K562 (cell line): ENCODE data around the gene NXF1. TPM values are rescaled to one million over a fixed set of nuclear protein-coding genes. Genes with fewer than 3 reads are reported as not detected.
A peak's percentile ranks its signal among the peaks of the same experiment; 100 is the strongest.

Experiments
- GTF2E2 ChIP-seq: fragments of 200-800 bp; sonication (Bioruptor generic); IDR thresholded peaks from 2 replicates; pipeline ENCODE4 v1.6.1; 2016; ENCODE audit warnings: missing genetic modification characterization, missing compliant biosample characterization
- KAT7 ChIP-seq: sonication (generic); formaldehyde crosslinking; IDR thresholded peaks from 2 replicates; pipeline ENCODE4 v1.8.0; 2022; ENCODE audit warnings: missing genetic modification reagents, mild to moderate bottlenecking, borderline replicate concordance
- L3MBTL2 ChIP-seq: fragments of 450-650 bp; IDR thresholded peaks from 2 replicates; pipeline ENCODE4 v1.6.1; 2016; ENCODE audit warnings: mild to moderate bottlenecking, moderate library complexity
- MAZ ChIP-seq, 2 experiments: fragments of 450-650 bp in 1 of 2; sonication (generic) in 1 of 2; formaldehyde crosslinking; IDR thresholded peaks in 1 of 2; conservative IDR thresholded peaks in 1 of 2; 2 replicates each; pipeline versions ENCODE4 v1.4.0 to v1.5.0; 2020; ENCODE audit warnings: mild to moderate bottlenecking in 1 of 2, missing genetic modification reagents in 1 of 2
- PML ChIP-seq: IDR thresholded peaks from 2 replicates; pipeline ENCODE4 v1.6.1; 2012; ENCODE audit warnings: low read length, inconsistent platforms
- RBM34 ChIP-seq: fragments of 200-400 bp; formaldehyde crosslinking; IDR thresholded peaks from 2 replicates; pipeline ENCODE4 v1.6.1; 2018; ENCODE audit warnings: low read length, borderline replicate concordance; ENCODE audit not compliant: insufficient read depth
- SIRT6 ChIP-seq: IDR thresholded peaks from one replicate; pipeline ENCODE4 v1.6.1; 2012; ENCODE audit warnings: low read depth, mild to moderate bottlenecking, control low read depth, inconsistent platforms, low read length, moderate library complexity
- TCF7 ChIP-seq: sonication (generic); IDR thresholded peaks from 2 replicates; pipeline ENCODE4 v1.6.1; 2016; ENCODE audit warnings: antibody characterized with exemption, borderline replicate concordance
- ZNF707 ChIP-seq: fragments of 250-450 bp; sonication (Bioruptor Pico); conservative IDR thresholded peaks from 2 replicates; pipeline ENCODE4 v1.8.0; 2022; ENCODE audit warnings: inconsistent platforms, mild to moderate bottlenecking, moderate library complexity
- polyA plus RNA-seq, 8 experiments: library from polyadenylated mRNA; depleted of rRNA in 4 of 8; stranded (reverse) in 5 of 8; unstranded in 3 of 8; fragments of >200 nt; fragmentation: Nextera tagmentation in 2 of 8; fragmentation: Illumina TruSeq in 1 of 8; extraction: Ambion mirVana in 2 of 8; extraction: Trizol in 1 of 8; gene quantifications; 2 replicates each; pipeline versions ENCODE4 v1.2.1 to v1.2.3, GENCODE V29; 2011 to 2014; ENCODE audit warnings: inconsistent platforms in 1 of 8, missing spikeins in 1 of 8
- total RNA-seq, 7 experiments: library from RNA; depleted of rRNA in 6 of 7; stranded (reverse); fragments of >200 nt in 6 of 7; fragmentation: Illumina TruSeq in 2 of 7; extraction: Trizol in 2 of 7; gene quantifications; 2 replicates each; pipeline versions ENCODE4 v1.2.1 to v1.2.3, GENCODE V29; 2011 to 2021; ENCODE audit warnings: low replicate concordance in 1 of 7
- TF ChIP-seq, protein P1 (sequence below): fragments of 250-450 bp; sonication (Bioruptor Pico); IDR thresholded peaks from 2 replicates; pipeline ENCODE4 v1.5.0; 2021; ENCODE audit warnings: mild to moderate bottlenecking, borderline replicate concordance
- TF ChIP-seq, protein P2 (sequence below): fragments of 200-400 bp; formaldehyde crosslinking; IDR thresholded peaks from 2 replicates; pipeline ENCODE4 v1.6.1; 2017; ENCODE audit warnings: mild to moderate bottlenecking, low read depth, low read length, moderate library complexity
- TF ChIP-seq, protein P3 (sequence below): sonication (generic); formaldehyde crosslinking; IDR thresholded peaks from 2 replicates; pipeline ENCODE4 v1.9.0; 2022; ENCODE audit warnings: mild to moderate bottlenecking, missing genetic modification reagents
- TF ChIP-seq, protein P4 (sequence below), 2 experiments: IDR thresholded peaks; 2 replicates each; pipeline ENCODE4 v1.6.1; 2012; ENCODE audit warnings: improper control_type of control experiment in 2 of 2, low read depth in 2 of 2, low read length in 2 of 2, borderline replicate concordance in 1 of 2
- TF ChIP-seq, protein P5 (sequence below): fragments of 450-650 bp; formaldehyde crosslinking; IDR thresholded peaks from 2 replicates; pipeline ENCODE4 v1.4.0; 2020; ENCODE audit warnings: mild to moderate bottlenecking, mixed read lengths

Gene NXF1
- total and polyA plus RNA-seq, 9 of the 15 experiments (the other 6 are each of a cell fraction or from before 2014, with no cell fraction given), result 18.1 to 98.3 (median 35.8) TPM

DNA sequence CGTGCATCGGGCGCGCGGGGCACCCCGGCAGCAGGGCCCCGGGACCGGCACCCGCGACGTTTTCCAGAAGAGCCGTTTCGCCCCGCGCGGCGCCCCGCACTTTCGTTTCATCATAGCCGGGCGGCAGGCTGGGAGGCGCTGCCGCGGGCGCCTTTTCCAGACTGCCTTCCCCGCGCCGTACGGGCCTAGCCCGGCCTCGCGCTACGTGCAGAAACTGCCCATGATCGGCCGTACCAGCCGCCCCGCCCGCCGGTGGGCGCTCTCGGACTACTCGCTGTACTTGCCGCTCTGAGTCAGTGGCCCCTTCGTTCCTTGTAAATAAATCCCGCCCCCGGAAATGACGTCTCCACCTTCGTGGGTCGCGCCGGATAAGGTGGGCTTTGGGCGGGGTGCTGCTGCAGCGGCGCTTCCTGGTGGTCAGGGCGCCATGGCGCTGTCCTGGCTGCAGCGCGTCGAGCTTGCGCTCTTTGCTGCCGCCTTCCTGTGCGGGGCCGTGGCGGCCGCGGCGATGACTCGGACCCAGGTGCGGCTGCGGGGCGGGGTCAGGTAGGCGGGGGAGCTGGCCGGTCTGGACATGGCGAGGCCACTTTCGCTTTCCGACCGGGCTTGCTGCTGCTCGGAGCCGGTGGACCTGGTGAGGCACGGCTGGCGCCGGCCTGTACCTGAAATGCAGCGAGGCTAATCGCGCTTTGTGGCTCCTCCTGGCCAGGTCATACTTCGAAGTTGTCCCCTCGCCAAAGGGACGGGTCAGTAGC lies 18.1 kb downstream of the NXF1 start, which contains the start of gene TMEM179B (continued):
- TF ChIP-seq MAZ (CRISPR knock-in tag; conservative IDR thresholded peaks at IDR 0.05 in 1 of 2, IDR thresholded peaks at IDR 0.05 in 1 of 2) (peak; percentile 89 to 95), ZNF707 (CRISPR knock-in tag) (no peak), TCF7 (peak; percentile 52; the same call in 1 of the 2 replicates), L3MBTL2 (peak; percentile 63; the same call in 1 of the 2 replicates), GTF2E2 (0 out of 2 replicates have a peak, but pooled peaks have one; percentile 62), RBM34 (0 out of 2 replicates have a peak, but pooled peaks have one; percentile 12), KAT7 (peak; percentile 34; the same call in 1 of the 2 replicates), SIRT6 (no peak), PML (peak; percentile 87)
- TF ChIP-seq, protein P1, sequence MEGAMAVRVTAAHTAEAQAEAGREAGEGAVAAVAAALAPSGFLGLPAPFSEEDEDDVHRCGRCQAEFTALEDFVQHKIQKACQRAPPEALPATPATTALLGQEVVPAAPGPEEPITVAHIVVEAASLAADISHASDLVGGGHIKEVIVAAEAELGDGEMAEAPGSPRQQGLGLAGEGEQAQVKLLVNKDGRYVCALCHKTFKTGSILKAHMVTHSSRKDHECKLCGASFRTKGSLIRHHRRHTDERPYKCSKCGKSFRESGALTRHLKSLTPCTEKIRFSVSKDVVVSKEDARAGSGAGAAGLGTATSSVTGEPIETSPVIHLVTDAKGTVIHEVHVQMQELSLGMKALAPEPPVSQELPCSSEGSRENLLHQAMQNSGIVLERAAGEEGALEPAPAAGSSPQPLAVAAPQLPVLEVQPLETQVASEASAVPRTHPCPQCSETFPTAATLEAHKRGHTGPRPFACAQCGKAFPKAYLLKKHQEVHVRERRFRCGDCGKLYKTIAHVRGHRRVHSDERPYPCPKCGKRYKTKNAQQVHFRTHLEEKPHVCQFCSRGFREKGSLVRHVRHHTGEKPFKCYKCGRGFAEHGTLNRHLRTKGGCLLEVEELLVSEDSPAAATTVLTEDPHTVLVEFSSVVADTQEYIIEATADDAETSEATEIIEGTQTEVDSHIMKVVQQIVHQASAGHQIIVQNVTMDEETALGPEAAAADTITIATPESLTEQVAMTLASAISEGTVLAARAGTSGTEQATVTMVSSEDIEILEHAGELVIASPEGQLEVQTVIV (CRISPR knock-in tag), result no peak
- TF ChIP-seq, protein P2, sequence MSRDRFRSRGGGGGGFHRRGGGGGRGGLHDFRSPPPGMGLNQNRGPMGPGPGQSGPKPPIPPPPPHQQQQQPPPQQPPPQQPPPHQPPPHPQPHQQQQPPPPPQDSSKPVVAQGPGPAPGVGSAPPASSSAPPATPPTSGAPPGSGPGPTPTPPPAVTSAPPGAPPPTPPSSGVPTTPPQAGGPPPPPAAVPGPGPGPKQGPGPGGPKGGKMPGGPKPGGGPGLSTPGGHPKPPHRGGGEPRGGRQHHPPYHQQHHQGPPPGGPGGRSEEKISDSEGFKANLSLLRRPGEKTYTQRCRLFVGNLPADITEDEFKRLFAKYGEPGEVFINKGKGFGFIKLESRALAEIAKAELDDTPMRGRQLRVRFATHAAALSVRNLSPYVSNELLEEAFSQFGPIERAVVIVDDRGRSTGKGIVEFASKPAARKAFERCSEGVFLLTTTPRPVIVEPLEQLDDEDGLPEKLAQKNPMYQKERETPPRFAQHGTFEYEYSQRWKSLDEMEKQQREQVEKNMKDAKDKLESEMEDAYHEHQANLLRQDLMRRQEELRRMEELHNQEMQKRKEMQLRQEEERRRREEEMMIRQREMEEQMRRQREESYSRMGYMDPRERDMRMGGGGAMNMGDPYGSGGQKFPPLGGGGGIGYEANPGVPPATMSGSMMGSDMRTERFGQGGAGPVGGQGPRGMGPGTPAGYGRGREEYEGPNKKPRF, result no peak
- TF ChIP-seq, protein P3, sequence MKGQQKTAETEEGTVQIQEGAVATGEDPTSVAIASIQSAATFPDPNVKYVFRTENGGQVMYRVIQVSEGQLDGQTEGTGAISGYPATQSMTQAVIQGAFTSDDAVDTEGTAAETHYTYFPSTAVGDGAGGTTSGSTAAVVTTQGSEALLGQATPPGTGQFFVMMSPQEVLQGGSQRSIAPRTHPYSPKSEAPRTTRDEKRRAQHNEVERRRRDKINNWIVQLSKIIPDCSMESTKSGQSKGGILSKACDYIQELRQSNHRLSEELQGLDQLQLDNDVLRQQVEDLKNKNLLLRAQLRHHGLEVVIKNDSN (CRISPR knock-in tag), result no peak
- TF ChIP-seq, protein P4, sequence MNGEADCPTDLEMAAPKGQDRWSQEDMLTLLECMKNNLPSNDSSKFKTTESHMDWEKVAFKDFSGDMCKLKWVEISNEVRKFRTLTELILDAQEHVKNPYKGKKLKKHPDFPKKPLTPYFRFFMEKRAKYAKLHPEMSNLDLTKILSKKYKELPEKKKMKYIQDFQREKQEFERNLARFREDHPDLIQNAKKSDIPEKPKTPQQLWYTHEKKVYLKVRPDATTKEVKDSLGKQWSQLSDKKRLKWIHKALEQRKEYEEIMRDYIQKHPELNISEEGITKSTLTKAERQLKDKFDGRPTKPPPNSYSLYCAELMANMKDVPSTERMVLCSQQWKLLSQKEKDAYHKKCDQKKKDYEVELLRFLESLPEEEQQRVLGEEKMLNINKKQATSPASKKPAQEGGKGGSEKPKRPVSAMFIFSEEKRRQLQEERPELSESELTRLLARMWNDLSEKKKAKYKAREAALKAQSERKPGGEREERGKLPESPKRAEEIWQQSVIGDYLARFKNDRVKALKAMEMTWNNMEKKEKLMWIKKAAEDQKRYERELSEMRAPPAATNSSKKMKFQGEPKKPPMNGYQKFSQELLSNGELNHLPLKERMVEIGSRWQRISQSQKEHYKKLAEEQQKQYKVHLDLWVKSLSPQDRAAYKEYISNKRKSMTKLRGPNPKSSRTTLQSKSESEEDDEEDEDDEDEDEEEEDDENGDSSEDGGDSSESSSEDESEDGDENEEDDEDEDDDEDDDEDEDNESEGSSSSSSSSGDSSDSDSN (IDR thresholded peaks at IDR 0.05; ENCODE audit: borderline replicate concordance in 1 of 2, low read depth in 2 of 2, low read length in 2 of 2), result peak; percentile 64 to 71; a peak in 2 of 4 replicates
- TF ChIP-seq, protein P5, sequence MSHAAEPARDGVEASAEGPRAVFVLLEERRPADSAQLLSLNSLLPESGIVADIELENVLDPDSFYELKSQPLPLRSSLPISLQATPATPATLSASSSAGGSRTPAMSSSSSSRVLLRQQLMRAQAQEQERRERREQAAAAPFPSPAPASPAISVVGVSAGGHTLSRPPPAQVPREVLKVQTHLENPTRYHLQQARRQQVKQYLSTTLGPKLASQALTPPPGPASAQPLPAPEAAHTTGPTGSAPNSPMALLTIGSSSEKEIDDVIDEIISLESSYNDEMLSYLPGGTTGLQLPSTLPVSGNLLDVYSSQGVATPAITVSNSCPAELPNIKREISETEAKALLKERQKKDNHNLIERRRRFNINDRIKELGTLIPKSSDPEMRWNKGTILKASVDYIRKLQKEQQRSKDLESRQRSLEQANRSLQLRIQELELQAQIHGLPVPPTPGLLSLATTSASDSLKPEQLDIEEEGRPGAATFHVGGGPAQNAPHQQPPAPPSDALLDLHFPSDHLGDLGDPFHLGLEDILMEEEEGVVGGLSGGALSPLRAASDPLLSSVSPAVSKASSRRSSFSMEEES (CRISPR knock-in tag), result no peak
